SK-N-SH (cell line): ENCODE results near the gene TEX54. TPM values are rescaled to one million over a fixed set of nuclear protein-coding genes. Genes with fewer than 3 reads are reported as not detected.

Source experiments
- CTCF ChIA-PET: fragments of 300-600, 350-600 bp; formaldehyde crosslinking; extraction: SDS; loops from one replicate; lab custom pipeline; 2021; lab: Yijun Ruan, JAX
- POLR2A ChIA-PET: fragments of 350-600 bp; sonication (Branson Sonifier 250); formaldehyde crosslinking; extraction: SDS; loops from one replicate; lab custom pipeline; 2020; ENCODE audit warnings: antibody characterized with exemption, inconsistent platforms; lab: Yijun Ruan, JAX
- DNase-seq: peaks from one replicate; pipeline ENCODE4 v3.0.0; 2012
- H2AFZ ChIP-seq: fragments of 200-600 bp; sonication (generic); 2 replicates; pipeline ENCODE4 v1.8.1; 2016; ENCODE audit warnings: antibody characterized with exemption, mild to moderate bottlenecking, low read depth
- H3F3A ChIP-seq: fragments of 200-600 bp; sonication (generic); replicated peaks from 2 replicates; pipeline ENCODE3; 2016; ENCODE audit warnings: antibody characterized with exemption, mild to moderate bottlenecking; ENCODE audit not compliant: insufficient read depth
- H3K27ac ChIP-seq, 2 experiments: fragments of 200-500 bp in 1 of 2; fragments of 200-600 bp in 1 of 2; sonication (Bioruptor generic) in 1 of 2; sonication (generic), shearing (Covaris generic) in 1 of 2; 2 replicates each; pipeline versions ENCODE4 v1.5.1 to v1.6.1; 2014 to 2016; ENCODE audit warnings: low read depth in 2 of 2, inconsistent platforms in 1 of 2, low read length in 1 of 2, mild to moderate bottlenecking in 1 of 2, mixed read lengths in 1 of 2
- H3K27me3 ChIP-seq: fragments of 200-600 bp; sonication (generic), shearing (Covaris generic); 2 replicates; pipeline ENCODE4 v1.6.1; 2016; ENCODE audit warnings: mixed run types; ENCODE audit not compliant: insufficient read depth
- H3K36me3 ChIP-seq, 2 experiments: fragments of 200-500 bp in 1 of 2; fragments of 200-600 bp in 1 of 2; sonication (Bioruptor generic) in 1 of 2; sonication (generic) in 1 of 2; replicated peaks in 1 of 2; 2 replicates each; pipeline versions ENCODE3 to v1.5.1; 2014 to 2016; ENCODE audit warnings: low read length in 1 of 2, mild to moderate bottlenecking in 1 of 2; ENCODE audit not compliant: insufficient read depth in 2 of 2, control insufficient read depth in 1 of 2
- H3K4me1 ChIP-seq, 2 experiments: fragments of 200-500 bp in 1 of 2; fragments of 200-600 bp in 1 of 2; sonication (Bioruptor generic) in 1 of 2; sonication (generic), shearing (Covaris generic) in 1 of 2; 2 replicates each; pipeline versions ENCODE4 v1.5.1 to v1.6.1; 2014 to 2016; ENCODE audit warnings: low read depth in 1 of 2, low read length in 1 of 2, mixed run types in 1 of 2; ENCODE audit not compliant: insufficient read depth in 2 of 2, control insufficient read depth in 1 of 2
- H3K4me2 ChIP-seq: fragments of 200-600 bp; sonication (generic), shearing (Covaris generic); 2 replicates; pipeline ENCODE4 v1.6.1; 2017; ENCODE audit warnings: mixed run types
- H3K4me3 ChIP-seq, 2 experiments: fragments of 200-500 bp in 1 of 2; fragments of 200-600 bp in 1 of 2; sonication (Bioruptor generic) in 1 of 2; sonication (generic), shearing (Covaris generic) in 1 of 2; 2 replicates each; pipeline versions ENCODE4 v1.5.1 to v1.8.1; 2014 to 2016; ENCODE audit warnings: low read depth in 2 of 2, inconsistent platforms in 1 of 2, low read length in 1 of 2, mild to moderate bottlenecking in 1 of 2, mixed read lengths in 1 of 2, moderate library complexity in 1 of 2
- H3K79me2 ChIP-seq: fragments of 200-600 bp; sonication (generic); 2 replicates; pipeline ENCODE4 v1.8.1; 2017; ENCODE audit warnings: mild to moderate bottlenecking; ENCODE audit not compliant: insufficient read depth
- H3K9ac ChIP-seq: fragments of 200-600 bp; sonication (generic); 2 replicates; pipeline ENCODE4 v1.6.1; 2017; ENCODE audit warnings: mixed run types
- H3K9me2 ChIP-seq: fragments of 200-600 bp; sonication (generic); 2 replicates; pipeline ENCODE4 v1.6.1; 2017; ENCODE audit warnings: mixed run types
- H3K9me3 ChIP-seq: fragments of 200-600 bp; sonication (generic); 2 replicates; pipeline ENCODE4 v1.6.1; 2017; ENCODE audit warnings: mixed run types, mild to moderate bottlenecking, moderate library complexity
- H4K20me1 ChIP-seq: fragments of 200-600 bp; sonication (generic); 2 replicates; pipeline ENCODE4 v1.6.1; 2017; ENCODE audit warnings: mild to moderate bottlenecking, mixed run types; ENCODE audit not compliant: insufficient read depth
- CHD2 ChIP-seq: fragments of 150-350 bp; IDR thresholded peaks from 2 replicates; pipeline ENCODE4 v1.6.1; 2018; ENCODE audit warnings: low read length; ENCODE audit not compliant: partially characterized antibody
- ELF1 ChIP-seq: IDR thresholded peaks from 2 replicates; pipeline ENCODE4 v1.4.0; 2012
- EP300 ChIP-seq, 2 experiments: IDR thresholded peaks; 2 replicates each; pipeline versions ENCODE4 v1.4.0 to v1.6.1; 2012; ENCODE audit warnings: borderline replicate concordance in 1 of 2, low read depth in 1 of 2, low read length in 1 of 2
- EZH2phosphoT487 ChIP-seq: fragments of 200-600 bp; sonication (generic); IDR thresholded peaks from 2 replicates; pipeline ENCODE4 v1.6.1; 2017; ENCODE audit warnings: low read depth, mixed run types, mild to moderate bottlenecking, antibody characterized with exemption, moderate library complexity, borderline replicate concordance
- FOXM1 ChIP-seq: IDR thresholded peaks from 2 replicates; pipeline ENCODE4 v1.4.0; 2012; ENCODE audit warnings: low read depth, mild to moderate bottlenecking
- GABPA ChIP-seq: IDR thresholded peaks from 2 replicates; pipeline ENCODE4 v1.4.0; 2012; ENCODE audit warnings: low read depth, mild to moderate bottlenecking
- MEF2A ChIP-seq: IDR thresholded peaks from 2 replicates; pipeline ENCODE4 v1.4.0; 2012; ENCODE audit warnings: low read depth, borderline replicate concordance
- MXI1 ChIP-seq: IDR thresholded peaks from 2 replicates; pipeline ENCODE4 v1.6.1; 2012; ENCODE audit warnings: mild to moderate bottlenecking, low read depth, low read length, improper control_type of control experiment
- NFIC ChIP-seq: IDR thresholded peaks from 2 replicates; pipeline ENCODE4 v1.4.0; 2012; ENCODE audit warnings: borderline replicate concordance
- RAD21 ChIP-seq: IDR thresholded peaks from 2 replicates; pipeline ENCODE4 v1.6.1; 2012; ENCODE audit warnings: mild to moderate bottlenecking, low read length
- RCOR1 ChIP-seq: fragments of 150-350 bp; IDR thresholded peaks from 2 replicates; pipeline ENCODE4 v1.6.1; 2017; ENCODE audit warnings: antibody characterized with exemption, low read length
- REST ChIP-seq: IDR thresholded peaks from 2 replicates; pipeline ENCODE4 v1.6.1; 2012; ENCODE audit warnings: mild to moderate bottlenecking, low read depth, low read length, moderate library complexity
- RFX5 ChIP-seq: IDR thresholded peaks from 2 replicates; pipeline ENCODE4 v1.6.1; 2012; ENCODE audit warnings: mild to moderate bottlenecking, improper control_type of control experiment, low read length
- RXRA ChIP-seq: IDR thresholded peaks from 2 replicates; pipeline ENCODE4 v1.4.0; 2012; ENCODE audit warnings: low read depth, mild to moderate bottlenecking, borderline replicate concordance
- SIN3A ChIP-seq: IDR thresholded peaks from 2 replicates; pipeline ENCODE4 v1.6.1; 2012; ENCODE audit warnings: low read depth, mild to moderate bottlenecking, low read length, moderate library complexity, borderline replicate concordance
- TAF1 ChIP-seq: IDR thresholded peaks from 2 replicates; pipeline ENCODE4 v1.6.1; 2012; ENCODE audit warnings: low read depth, mild to moderate bottlenecking, low read length, moderate library complexity, borderline replicate concordance
- TCF12 ChIP-seq: IDR thresholded peaks from 2 replicates; pipeline ENCODE4 v1.4.0; 2012
- TEAD4 ChIP-seq: IDR thresholded peaks from 2 replicates; pipeline ENCODE4 v1.4.0; 2012; ENCODE audit warnings: mild to moderate bottlenecking, borderline replicate concordance; ENCODE audit not compliant: insufficient read depth
- USF1 ChIP-seq: IDR thresholded peaks from 2 replicates; pipeline ENCODE4 v1.4.0; 2012; ENCODE audit warnings: low read depth, borderline replicate concordance
- YY1 ChIP-seq: IDR thresholded peaks from 2 replicates; pipeline ENCODE4 v1.4.0; 2012; ENCODE audit warnings: low read depth, mild to moderate bottlenecking
- WGBS: methylation state at CpG from one replicate; pipeline ENCODE4 v1.1.6; 2017; ENCODE audit warnings: low lambda C conversion rate; 5-methylcytosine and 5-hydroxymethylcytosine counted together
- polyA plus RNA-seq, 3 experiments: library from polyadenylated mRNA; depleted of rRNA; stranded (reverse); fragments of >200 nt; gene quantifications; 2 replicates each; pipeline ENCODE4 v1.2.3, GENCODE V29; 2012
- TF ChIP-seq, protein P1 (sequence below): fragments of 150-350 bp; IDR thresholded peaks from 2 replicates; pipeline ENCODE4 v1.6.1; 2016; ENCODE audit warnings: mild to moderate bottlenecking, low read depth, low read length
- TF ChIP-seq, protein P2 (sequence below): IDR thresholded peaks from 2 replicates; pipeline ENCODE4 v1.4.0; 2012; ENCODE audit warnings: low read depth
- TF ChIP-seq, protein P3 (sequence below): IDR thresholded peaks from 2 replicates; pipeline ENCODE4; 2012

Gene TEX54
- polyA plus RNA-seq, 1 of the 3 experiments (the other 2 are of a cell fraction), result not detected

DNA sequence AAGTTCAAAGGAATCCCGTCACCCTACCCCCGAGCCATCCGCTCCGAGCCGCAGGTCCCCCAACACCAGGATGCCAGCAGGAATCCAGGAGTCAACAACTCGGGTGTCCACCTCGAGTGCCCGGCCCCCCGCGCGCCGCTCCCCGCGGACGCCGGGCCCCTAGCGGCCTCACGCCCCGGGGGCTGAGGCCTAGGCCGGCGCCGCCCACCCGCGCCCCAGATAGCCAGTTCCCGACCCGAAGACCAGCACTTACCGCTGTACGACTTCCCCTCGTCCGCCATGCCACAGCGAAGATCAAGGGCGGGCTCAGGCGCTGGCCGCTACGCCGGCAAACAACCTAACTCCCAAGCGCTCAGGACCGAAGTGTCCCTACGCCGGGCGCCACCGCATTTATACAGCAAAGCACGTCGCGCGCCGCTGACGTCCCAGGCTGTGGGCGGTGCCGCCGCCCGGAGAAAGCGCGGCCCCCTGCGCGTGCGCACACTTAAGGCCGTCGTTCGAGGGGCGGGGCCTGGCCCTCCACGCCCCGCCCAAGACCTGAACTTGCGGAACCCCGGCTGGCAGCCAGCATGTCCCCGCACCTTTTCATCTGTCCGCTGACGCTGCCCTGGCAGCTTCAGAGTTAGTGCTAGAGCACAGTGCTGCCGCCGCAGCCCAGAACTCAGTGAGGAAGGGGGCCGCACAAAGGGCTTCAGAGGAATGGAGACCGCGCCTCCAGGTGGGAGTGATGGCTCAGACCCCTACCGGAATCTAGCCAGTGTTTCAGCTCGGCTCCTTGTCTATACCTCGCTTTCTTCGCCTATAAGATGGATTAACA, 27.4 kb downstream of the TEX54 start, which contains the start of gene NXF1:
NXF1 (minus strand) TSS at position 365 of the 817 bp plus-strand sequence; CDS start at position 281, 84 bp downstream.
- peak within 1 kb of the TSS; percentile 93 for H3K9ac ChIP-seq
- H3K27ac ChIP-seq, result peak within 1 kb of the TSS; percentile 75 to 83
- ChIA-PET POLR2A (interaction anchor here (1.0 to 3.7 kb wide), 10 partner anchors 10 to 51 kb away, joined by 3 to 27 read pairs (median 4); partner anchors contain the start of genes STX5, TEX54 and ZBTB3), CTCF (interaction anchor here (0.9 to 1.8 kb wide), 6 partner anchors 12 to 79 kb away, joined by 3 to 9 read pairs (median 4); partner anchors contain the start of gene SLC3A2)
- 3% methylated on average over 13 of the region's 77 CpGs for WGBS
- peaks cover 16% of the 10 kb centered on the region for H4K20me1 ChIP-seq
- peak within 1 kb of the TSS; percentile 81; the same call in 1 of the 2 replicates for H2AFZ ChIP-seq
- H3K27me3 ChIP-seq, result no peaks in the 10 kb centered on the region
- peaks cover 41% of the 10 kb centered on the region for H3K79me2 ChIP-seq
- peak within 1 kb of the TSS; percentile 92 for H3K4me2 ChIP-seq
- no peaks in the 10 kb centered on the region for H3K9me3 ChIP-seq
- H3F3A ChIP-seq, result peaks cover 21% of the 10 kb centered on the region
- no peaks in the 10 kb centered on the region for H3K9me2 ChIP-seq
- H3K4me3 ChIP-seq, result peak within 1 kb of the TSS; percentile 91 to 94
- DNase-seq, result peak; percentile 99
- H3K4me1 ChIP-seq, result peaks cover 8 to 18% of the 10 kb centered on the region in 2 experiments
- H3K36me3 ChIP-seq, result peaks cover 30 to 36% of the 10 kb centered on the region in 2 experiments
- TF ChIP-seq TAF1, result peak; percentile 98
- TF ChIP-seq GABPA, result no peak
- TF ChIP-seq NFIC, result no peak
- peak; percentile 96 for TF ChIP-seq SIN3A
- no peak; the same call in 1 of the 2 replicates for TF ChIP-seq RCOR1
- TF ChIP-seq FOXM1, result no peak
- no peak for TF ChIP-seq RFX5
- no peak for TF ChIP-seq RAD21
- TF ChIP-seq TCF12, result no peak
- no peak for TF ChIP-seq EZH2phosphoT487
- no peak for TF ChIP-seq RXRA
- peak; percentile 50; the same call in 1 of the 2 replicates for TF ChIP-seq REST
- peak; percentile 62 for TF ChIP-seq CHD2
- peak; percentile 24; the same call in 1 of the 2 replicates for TF ChIP-seq ELF1
- no peak for TF ChIP-seq EP300 (IDR thresholded peaks at IDR 0.05; ENCODE audit: borderline replicate concordance in 1 of 2, low read depth in 1 of 2, low read length in 1 of 2)
- TF ChIP-seq, protein P1, sequence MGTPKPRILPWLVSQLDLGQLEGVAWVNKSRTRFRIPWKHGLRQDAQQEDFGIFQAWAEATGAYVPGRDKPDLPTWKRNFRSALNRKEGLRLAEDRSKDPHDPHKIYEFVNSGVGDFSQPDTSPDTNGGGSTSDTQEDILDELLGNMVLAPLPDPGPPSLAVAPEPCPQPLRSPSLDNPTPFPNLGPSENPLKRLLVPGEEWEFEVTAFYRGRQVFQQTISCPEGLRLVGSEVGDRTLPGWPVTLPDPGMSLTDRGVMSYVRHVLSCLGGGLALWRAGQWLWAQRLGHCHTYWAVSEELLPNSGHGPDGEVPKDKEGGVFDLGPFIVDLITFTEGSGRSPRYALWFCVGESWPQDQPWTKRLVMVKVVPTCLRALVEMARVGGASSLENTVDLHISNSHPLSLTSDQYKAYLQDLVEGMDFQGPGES, result 0 out of 2 replicates have a peak, but pooled peaks have one; percentile 12
- TF ChIP-seq USF1, result no peak
- TF ChIP-seq MEF2A, result no peak
- no peak for TF ChIP-seq TEAD4
- TF ChIP-seq, protein P2, sequence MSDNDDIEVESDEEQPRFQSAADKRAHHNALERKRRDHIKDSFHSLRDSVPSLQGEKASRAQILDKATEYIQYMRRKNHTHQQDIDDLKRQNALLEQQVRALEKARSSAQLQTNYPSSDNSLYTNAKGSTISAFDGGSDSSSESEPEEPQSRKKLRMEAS, result peak; percentile 62
- TF ChIP-seq YY1, result peak; percentile 57
- TF ChIP-seq, protein P3, sequence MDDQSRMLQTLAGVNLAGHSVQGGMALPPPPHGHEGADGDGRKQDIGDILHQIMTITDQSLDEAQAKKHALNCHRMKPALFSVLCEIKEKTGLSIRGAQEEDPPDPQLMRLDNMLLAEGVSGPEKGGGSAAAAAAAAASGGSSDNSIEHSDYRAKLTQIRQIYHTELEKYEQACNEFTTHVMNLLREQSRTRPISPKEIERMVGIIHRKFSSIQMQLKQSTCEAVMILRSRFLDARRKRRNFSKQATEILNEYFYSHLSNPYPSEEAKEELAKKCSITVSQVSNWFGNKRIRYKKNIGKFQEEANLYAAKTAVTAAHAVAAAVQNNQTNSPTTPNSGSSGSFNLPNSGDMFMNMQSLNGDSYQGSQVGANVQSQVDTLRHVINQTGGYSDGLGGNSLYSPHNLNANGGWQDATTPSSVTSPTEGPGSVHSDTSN, result peak; percentile 61; the same call in 1 of the 2 replicates
- peak; percentile 88 for TF ChIP-seq MXI1
